ENCODE results near the gene NRCAM.
A peak's percentile ranks its signal among the peaks of the same experiment; 100 is the strongest.

GRCh38 chr7:108097703-108098102 is 358.5 kb downstream of the NRCAM start:
- TF ChIP-seq CTCF (conservative IDR thresholded peaks at IDR 0.05 in 1 of 2, IDR thresholded peaks at IDR 0.05 in 1 of 2; ENCODE audit: extremely low read depth in 1 of 2, insufficient read depth in 1 of 2, low read depth in 1 of 2, low read length in 2 of 2) (peak; percentile 26 to 29), EZH2 (IDR thresholded peaks at IDR 0.05; ENCODE audit: borderline replicate concordance, low read length) (no peak)

All from mammary epithelial cell (primary cell).